ENCODE results near the gene ATRNL1.
"Not testable (repeated sequence)": the region's sequence is repeated elsewhere in the genome, so short reads cannot be mapped to it uniquely, and the experiment has no call there.

Gene ATRNL1

DNA sequence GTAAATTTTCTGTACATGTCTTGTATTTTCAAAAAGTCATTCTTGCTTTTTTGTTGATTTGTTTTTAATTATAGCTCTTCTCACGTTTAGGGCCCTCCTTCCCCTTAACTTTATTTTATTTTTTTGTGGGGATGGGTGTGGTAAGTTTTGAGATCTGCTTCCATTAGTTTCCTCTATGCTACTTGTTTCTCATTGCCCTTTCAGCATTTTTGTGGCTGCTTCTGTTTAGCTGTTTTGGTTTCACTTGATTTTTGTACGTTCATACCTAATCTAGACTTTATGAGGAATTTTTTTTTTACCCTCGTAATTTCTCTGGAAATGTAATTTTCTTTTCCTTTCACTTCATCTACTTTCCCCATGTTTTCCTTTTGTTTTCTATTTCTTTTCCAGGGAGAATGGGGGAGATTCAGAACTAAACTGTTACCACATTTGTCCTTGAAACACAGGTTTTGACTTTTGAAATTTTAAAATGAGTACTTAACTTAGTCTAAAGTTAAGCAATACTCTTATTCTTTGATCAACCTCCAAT, 80.8 kb downstream of the ATRNL1 start:
- in situ Hi-C loops (cut with HindIII; ENCODE audit: low sequenced_read_pairs) = no loop called here

DNA sequence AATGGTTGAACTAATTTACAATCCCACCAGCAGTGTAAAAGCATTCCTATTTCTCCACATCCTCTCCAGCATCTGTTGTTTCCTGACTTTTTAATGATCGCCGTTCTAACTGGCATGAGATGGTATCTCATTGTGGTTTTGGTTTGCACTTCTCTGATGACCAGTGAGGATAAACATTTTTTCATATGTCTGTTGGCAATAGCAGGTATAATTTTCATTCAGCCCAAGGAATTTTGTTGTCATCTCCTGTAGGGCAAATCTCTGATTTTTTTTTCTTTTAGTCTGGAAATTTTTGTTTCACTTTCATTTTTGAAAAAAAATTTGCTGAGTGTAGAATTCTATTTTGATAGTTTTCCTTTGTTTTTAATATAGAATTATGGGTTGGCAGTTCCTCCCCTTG, 114.1 kb downstream of the ATRNL1 start:
- in situ Hi-C loops (cut with HindIII; ENCODE audit: low sequenced_read_pairs) = not testable (repeated sequence)

DNA sequence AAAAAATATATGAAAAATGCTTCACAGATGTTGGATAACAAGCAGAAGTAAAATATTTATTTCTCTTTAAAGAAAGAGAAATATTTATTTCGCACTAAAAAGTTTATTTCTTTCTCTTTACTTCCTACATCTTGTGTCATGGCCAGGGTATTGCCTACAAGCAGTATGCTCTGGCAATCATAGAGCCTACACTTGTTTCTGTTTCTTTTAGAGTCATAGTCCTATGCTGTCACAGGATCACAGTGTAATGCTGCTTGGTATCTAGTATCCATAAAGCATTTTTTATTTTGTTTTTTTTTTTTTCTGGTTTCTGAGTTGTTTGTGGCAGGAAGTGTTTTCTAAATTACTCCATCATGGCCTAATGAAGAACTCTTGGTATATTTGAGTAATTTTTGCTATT, 116.0 kb downstream of the ATRNL1 start:
- in situ Hi-C loops (cut with HindIII; ENCODE audit: low sequenced_read_pairs) = no loop called here

- in situ Hi-C loops (cut with HindIII; ENCODE audit: low sequenced_read_pairs) = no loop called here
Measured at GRCh38 chr10:115214829-115215228, 121.7 kb downstream of the ATRNL1 start.

DNA sequence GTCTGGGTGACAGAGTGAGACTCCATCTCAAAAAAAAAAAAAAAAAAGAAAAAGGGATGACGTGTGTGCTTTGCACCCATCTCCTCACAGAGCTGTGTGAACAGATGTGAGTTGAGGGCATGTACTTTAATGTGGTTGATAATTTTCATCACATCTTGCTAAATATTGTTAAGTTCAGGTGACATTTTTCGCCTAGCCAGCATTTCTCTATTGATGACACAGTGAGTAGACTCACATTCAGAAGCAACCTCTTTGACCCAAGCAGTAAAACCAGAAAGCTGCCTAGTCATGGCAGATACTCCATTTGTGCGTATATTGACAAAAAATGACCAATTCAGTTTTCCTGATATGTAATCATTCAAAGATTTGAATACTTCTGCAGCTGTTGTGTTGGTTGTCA, 126.0 kb downstream of the ATRNL1 start:
- in situ Hi-C loops (cut with HindIII; ENCODE audit: low sequenced_read_pairs) = no loop called here

- in situ Hi-C loops (cut with HindIII; ENCODE audit: low sequenced_read_pairs) = no loop called here
Measured at GRCh38 chr10:115222039-115222438, 128.9 kb downstream of the ATRNL1 start.

- in situ Hi-C loops (cut with HindIII; ENCODE audit: low sequenced_read_pairs) = no loop called here
Measured at GRCh38 chr10:115239761-115240160, 146.6 kb downstream of the ATRNL1 start.

DNA sequence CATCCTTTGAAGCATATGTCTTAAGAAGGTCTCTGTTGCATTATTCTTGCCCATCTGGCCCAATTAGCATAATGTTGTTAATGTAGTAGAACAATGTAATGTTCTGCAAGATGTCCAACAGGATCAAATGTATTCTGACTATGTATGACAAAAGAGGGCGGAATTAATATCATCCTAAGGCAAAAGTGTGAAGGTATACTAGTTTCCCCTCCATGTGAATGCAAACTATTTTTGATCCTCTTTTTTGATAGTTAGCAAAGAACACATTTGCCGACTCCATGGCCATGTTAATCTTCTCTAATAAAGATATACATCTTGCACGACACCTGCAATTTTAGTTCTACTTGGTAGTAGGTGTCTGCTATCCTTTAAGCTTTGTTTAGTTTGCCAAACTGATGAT, 157.6 kb downstream of the ATRNL1 start:
- in situ Hi-C loops (cut with HindIII; ENCODE audit: low sequenced_read_pairs) = no loop called here

- in situ Hi-C loops (cut with HindIII; ENCODE audit: low sequenced_read_pairs) = not testable (repeated sequence)
Measured at GRCh38 chr10:115253765-115254164, 160.6 kb downstream of the ATRNL1 start.

DNA sequence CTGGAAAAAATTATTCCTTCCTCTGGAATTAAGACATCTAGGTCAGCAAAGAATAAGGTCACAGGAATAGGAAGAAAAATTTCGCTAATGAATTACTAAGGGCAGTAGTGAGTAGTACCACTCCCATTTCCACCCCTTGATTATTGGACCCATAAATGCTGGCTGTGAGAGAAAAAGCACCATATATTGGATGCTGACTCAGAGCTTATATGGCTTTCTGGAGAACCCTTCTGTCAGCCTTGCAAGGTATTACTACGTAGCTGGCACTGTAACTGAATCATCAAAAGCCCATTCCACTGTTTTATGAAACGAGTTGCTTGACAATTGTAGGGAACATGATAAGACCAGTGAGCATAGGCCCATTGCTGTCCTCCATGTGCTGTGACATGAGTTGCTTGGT, 179.3 kb downstream of the ATRNL1 start:
- in situ Hi-C loops (cut with HindIII; ENCODE audit: low sequenced_read_pairs) = no loop called here

DNA sequence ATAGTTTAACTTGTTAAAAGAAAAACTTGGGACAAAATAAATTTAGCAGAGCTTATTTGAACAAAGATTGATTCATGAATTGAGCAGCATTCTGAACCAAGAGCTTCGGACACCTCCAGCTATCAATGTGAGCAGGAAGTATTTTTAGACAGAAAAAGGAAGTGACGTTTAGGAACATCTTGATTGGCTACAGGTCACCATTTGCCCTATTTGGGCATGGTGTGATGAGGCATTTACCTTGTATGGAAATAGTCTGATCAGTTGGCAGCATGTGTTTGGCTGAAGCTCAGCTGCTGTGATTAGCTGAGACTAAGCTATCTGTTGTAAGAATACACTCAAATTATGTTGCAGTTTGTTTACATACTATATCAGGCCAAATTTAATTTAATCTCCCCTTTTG, 185.1 kb downstream of the ATRNL1 start:
- in situ Hi-C loops (cut with HindIII; ENCODE audit: low sequenced_read_pairs) = no loop called here

- in situ Hi-C loops (cut with HindIII; ENCODE audit: low sequenced_read_pairs) = no loop called here
Measured at GRCh38 chr10:115295213-115295805, 202.1 kb downstream of the ATRNL1 start.

- in situ Hi-C loops (cut with HindIII; ENCODE audit: low sequenced_read_pairs) = no loop called here
Measured at GRCh38 chr10:115300080-115300479, 206.9 kb downstream of the ATRNL1 start.

DNA sequence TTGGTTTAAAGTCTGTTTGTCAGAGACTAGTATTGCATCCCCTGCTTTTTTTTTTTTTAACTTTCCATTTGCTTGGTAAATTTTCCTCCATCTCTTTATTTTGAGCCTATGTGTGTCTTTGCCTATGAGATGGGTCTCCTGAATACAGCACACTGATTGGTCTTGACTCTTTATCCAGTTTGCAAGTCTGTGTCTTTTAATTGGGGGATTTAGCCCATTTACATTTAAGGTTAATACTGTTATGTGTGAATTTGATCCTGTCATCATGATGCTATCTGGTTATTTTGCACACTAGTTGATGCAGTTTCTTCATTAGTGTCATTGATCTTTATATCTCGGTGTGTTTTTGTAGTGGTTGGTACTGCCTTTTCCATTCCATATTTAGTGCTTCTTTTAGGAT, 226.5 kb downstream of the ATRNL1 start:
- in situ Hi-C loops (cut with HindIII; ENCODE audit: low sequenced_read_pairs) = not testable (repeated sequence)

DNA sequence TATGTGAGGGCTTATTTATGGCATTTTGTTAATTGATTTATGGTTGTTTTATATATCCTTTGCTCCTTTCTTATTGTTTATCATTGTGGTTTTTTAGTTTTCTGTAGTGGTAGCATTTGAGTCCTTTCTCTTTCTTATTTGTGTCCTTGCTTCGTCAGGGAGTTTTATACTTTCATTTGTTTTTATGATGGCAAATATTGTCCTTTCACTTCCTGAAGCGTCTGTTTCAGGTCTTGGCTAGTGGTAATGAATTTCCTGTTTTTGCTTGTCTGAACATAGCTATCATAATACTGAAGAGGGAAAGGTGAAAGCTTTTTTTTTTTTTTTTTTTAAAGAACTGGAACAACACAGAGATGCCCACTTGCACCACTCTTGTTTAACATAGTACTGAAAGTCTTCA, 228.2 kb downstream of the ATRNL1 start:
- in situ Hi-C loops (cut with HindIII; ENCODE audit: low sequenced_read_pairs) = no loop called here

GRCh38 chr10:115328331-115328730, 235.2 kb downstream of the ATRNL1 start:
- in situ Hi-C loops (cut with HindIII; ENCODE audit: low sequenced_read_pairs) = no loop called here

- in situ Hi-C loops (cut with HindIII; ENCODE audit: low sequenced_read_pairs) = no loop called here
Measured at GRCh38 chr10:115335366-115335765, 242.2 kb downstream of the ATRNL1 start.

DNA sequence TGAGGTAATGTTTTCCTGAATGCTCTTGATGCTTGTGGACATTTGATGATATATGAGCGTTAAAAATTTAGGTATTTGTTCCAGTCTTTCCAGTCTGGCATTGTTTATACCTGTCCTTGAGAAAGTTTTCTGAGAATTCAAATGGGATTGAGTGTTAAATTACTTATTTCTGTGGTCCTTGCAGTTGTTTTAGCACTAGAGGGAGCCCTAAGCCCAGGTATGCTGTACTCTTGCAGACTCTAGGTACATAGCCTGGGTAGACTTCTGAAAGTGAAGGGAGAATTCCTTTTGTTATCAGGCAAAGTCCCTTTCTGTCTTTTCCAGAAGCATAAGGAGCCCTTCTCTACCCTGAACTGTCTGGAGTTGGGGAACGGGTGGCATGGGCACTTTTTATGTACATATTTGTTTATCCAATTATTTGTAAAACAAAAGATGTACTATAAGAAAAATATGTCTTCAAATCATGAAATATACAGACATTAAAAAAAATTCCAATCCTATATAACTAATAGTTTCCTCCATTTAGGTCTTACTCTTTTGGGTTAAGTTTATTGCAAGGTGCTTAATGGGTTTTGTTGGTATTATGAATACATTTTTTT, 262.1 kb downstream of the ATRNL1 start:
- in situ Hi-C loops (cut with HindIII; ENCODE audit: low sequenced_read_pairs) = no loop called here

- in situ Hi-C loops (cut with HindIII; ENCODE audit: low sequenced_read_pairs) = not testable (repeated sequence)
Measured at GRCh38 chr10:115367920-115368319, 274.8 kb downstream of the ATRNL1 start.

DNA sequence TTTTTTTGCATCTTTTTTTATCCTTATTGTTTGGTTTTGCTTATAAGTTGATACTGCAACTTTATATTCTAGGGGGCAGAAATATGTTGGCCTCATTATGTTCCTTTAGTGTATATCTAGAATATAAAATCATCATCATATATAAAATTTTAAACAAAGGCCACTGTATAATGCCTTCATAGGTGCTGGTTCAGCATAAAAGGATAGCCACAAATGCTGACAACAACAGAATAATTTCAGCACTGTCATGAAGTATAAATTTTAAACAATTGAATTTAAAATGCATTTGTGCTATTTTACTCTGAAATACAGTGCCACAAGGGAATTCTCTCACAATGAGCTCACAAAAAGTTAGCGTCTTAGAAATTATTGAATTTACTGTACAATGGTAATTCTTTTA, 285.9 kb downstream of the ATRNL1 start:
- in situ Hi-C loops (cut with HindIII; ENCODE audit: low sequenced_read_pairs) = no loop called here

DNA sequence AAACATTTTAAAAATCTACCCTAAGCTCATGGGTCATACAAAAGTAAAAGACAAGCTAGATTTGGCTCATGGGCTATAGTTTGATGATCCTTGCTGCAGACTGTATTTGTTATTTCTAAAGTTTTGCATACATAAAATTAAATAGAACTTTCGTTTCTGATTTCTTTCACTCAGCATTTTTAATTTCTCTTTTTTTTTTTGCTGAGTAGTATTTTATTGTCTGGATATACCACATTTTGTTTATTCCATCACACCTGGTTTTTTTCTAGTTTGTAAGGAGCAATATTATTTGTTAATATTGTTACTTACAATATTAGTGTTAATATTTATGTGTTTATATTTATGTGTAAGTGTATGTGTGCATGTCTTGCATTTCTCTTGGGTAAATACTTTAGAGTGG, 291.5 kb downstream of the ATRNL1 start:
- in situ Hi-C loops (cut with HindIII; ENCODE audit: low sequenced_read_pairs) = no loop called here

DNA sequence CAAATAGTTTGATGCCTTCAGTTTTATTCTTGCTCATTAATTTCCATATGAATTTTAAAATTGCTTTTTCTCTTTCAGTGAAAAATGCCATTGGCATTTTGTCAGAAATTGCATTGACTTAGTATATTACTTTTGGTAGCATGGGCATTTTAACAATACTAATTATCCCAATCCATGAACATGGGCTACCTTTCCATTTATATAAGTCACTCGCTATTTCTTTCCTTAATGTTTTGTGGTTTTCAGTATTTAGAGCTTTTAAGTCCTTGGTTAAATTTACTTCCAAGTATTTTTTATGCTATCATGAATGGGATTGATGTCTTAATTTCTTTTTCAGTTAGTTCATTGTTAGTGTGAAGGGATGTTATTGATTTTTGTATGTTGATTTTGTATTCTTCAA, 297.4 kb downstream of the ATRNL1 start:
- in situ Hi-C loops (cut with HindIII; ENCODE audit: low sequenced_read_pairs) = no loop called here

- in situ Hi-C loops (cut with HindIII; ENCODE audit: low sequenced_read_pairs) = no loop called here
Measured at GRCh38 chr10:115398026-115398425, 304.9 kb downstream of the ATRNL1 start.

Measured in DLD1 (cell line).